GM20000 (cell line): ENCODE results near the gene DDT.
A peak's percentile ranks its signal among the peaks of the same experiment; 100 is the strongest.
"Not testable (repeated sequence)": the region's sequence is repeated elsewhere in the genome, so short reads cannot be mapped to it uniquely, and the experiment has no call there.

Source experiments
- DNase-seq: peaks from one replicate; pipeline ENCODE4 v3.0.0; 2012; ENCODE audit warnings: low spot score
- CTCF ChIP-seq: IDR thresholded peaks from 2 replicates; pipeline ENCODE4 v1.5.1; 2012; ENCODE audit warnings: mild to moderate bottlenecking, control low read depth; ENCODE audit errors: extremely low read depth, missing control alignments

The DDT gene

GRCh38 chr22:23974836-23975352, 653 bp upstream of the DDT start:
- not testable (repeated sequence) for DNase-seq

GRCh38 chr22:23971927-23972326, 2.3 kb downstream of the DDT start:
- DNase-seq, result not testable (repeated sequence)

GRCh38 chr22:23970816-23971486, 3.3 kb downstream of the DDT start:
- no peak for DNase-seq
- TF ChIP-seq CTCF, result no peak

- no peak for DNase-seq
- no peak for TF ChIP-seq CTCF
Measured at GRCh38 chr22:23970201-23970641, 4.0 kb downstream of the DDT start.

GRCh38 chr22:23969071-23969470, 5.2 kb downstream of the DDT start:
- DNase-seq, result no peak
- no peak for TF ChIP-seq CTCF

GRCh38 chr22:23966568-23966967, 7.7 kb downstream of the DDT start, which contains the start of gene DDTL:
Gene DDTL, plus strand, starts transcription at chr22:23966888. Its CDS starts 27 bp downstream, at chr22:23966915.
- DNase-seq, result not testable (repeated sequence)

- not testable (repeated sequence) for DNase-seq
Measured at GRCh38 chr22:23966094-23966493, 8.1 kb downstream of the DDT start.

- not testable (repeated sequence) for DNase-seq
Measured at GRCh38 chr22:23961084-23961771, 13.0 kb downstream of the DDT start, which contains the start of gene GSTT2B. Gene GSTT2B, minus strand, starts transcription at chr22:23961195. Its CDS starts 64 bp downstream, at chr22:23961131.

GRCh38 chr22:23956301-23956900, 17.8 kb downstream of the DDT start:
- peak; percentile 73 for DNase-seq
- peak; percentile 88 for TF ChIP-seq CTCF

GRCh38 chr22:23955886-23956285, 18.4 kb downstream of the DDT start:
- not testable (repeated sequence) for DNase-seq

GRCh38 chr22:23954991-23955305, 19.3 kb downstream of the DDT start:
- not testable (repeated sequence) for DNase-seq

- DNase-seq, result not testable (repeated sequence)
Measured at GRCh38 chr22:23954193-23954990, 19.8 kb downstream of the DDT start.

- DNase-seq, result not testable (repeated sequence)
Measured at GRCh38 chr22:23953485-23953884, 20.8 kb downstream of the DDT start.

GRCh38 chr22:23952794-23953405, 21.3 kb downstream of the DDT start:
- not testable (repeated sequence) for DNase-seq
